Vagina (tissue), 2 donors: Measurements from ENCODE around the gene PRKCE.

Experiments used
- POLR2A ChIP-seq, 2 donors: fragments of 450-650 bp; IDR thresholded peaks; one replicate each; pipeline ENCODE4 v1.6.1; 2017; ENCODE audit warnings: antibody characterized with exemption in 2 of 2, mild to moderate bottlenecking in 2 of 2, moderate library complexity in 2 of 2
- TF ChIP-seq, protein P1 (sequence below), 3 experiments: fragments of 450-650 bp in 2 of 3; fragments of 200-600 bp in 1 of 3; sonication (generic) in 1 of 3; IDR thresholded peaks; one replicate each; pipeline ENCODE4 v1.5.1; 2017 to 2019; ENCODE audit warnings: antibody characterized with exemption in 3 of 3, mild to moderate bottlenecking in 2 of 3, moderate library complexity in 2 of 3

DNA sequence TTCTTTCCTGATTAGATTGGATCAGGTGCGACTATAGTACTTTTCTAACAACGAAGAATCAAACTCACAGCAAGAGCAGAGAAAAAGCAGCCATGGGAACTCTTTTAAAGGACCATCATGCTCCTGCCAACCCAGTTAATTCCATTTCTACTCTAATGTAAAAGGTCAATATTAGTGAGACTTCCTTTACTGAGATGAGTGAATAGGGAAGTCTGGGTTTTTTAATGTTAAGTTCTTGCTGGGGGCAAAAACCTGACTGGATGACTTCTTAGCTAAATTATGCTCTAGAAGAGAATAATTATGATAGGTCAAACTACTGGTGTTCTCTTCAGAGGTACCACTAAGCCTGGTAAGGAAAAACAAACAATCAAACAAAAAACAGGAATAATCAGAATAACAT lies 48.9 kb upstream of the PRKCE start:
- TF ChIP-seq, protein P1, sequence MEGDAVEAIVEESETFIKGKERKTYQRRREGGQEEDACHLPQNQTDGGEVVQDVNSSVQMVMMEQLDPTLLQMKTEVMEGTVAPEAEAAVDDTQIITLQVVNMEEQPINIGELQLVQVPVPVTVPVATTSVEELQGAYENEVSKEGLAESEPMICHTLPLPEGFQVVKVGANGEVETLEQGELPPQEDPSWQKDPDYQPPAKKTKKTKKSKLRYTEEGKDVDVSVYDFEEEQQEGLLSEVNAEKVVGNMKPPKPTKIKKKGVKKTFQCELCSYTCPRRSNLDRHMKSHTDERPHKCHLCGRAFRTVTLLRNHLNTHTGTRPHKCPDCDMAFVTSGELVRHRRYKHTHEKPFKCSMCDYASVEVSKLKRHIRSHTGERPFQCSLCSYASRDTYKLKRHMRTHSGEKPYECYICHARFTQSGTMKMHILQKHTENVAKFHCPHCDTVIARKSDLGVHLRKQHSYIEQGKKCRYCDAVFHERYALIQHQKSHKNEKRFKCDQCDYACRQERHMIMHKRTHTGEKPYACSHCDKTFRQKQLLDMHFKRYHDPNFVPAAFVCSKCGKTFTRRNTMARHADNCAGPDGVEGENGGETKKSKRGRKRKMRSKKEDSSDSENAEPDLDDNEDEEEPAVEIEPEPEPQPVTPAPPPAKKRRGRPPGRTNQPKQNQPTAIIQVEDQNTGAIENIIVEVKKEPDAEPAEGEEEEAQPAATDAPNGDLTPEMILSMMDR (IDR thresholded peaks at IDR 0.05) = no peak
- no peak for TF ChIP-seq POLR2A (IDR thresholded peaks at IDR 0.05)
